Anterior cingulate cortex (tissue), 58 donors: ENCODE measurements around the gene PON3.
A peak's percentile ranks its signal among the peaks of the same experiment; 100 is the strongest.

Experiments used
- DNase-seq, 58 donors: peaks; one replicate each; lab custom pipeline; 2025; lab: John Stamatoyannopoulos, UW

PON3 gene

GRCh38 chr7:95396136-95397032 is at the start of gene PON3:
PON3 (minus strand) TSS chr7:95396375; CDS start chr7:95396350, 25 bp downstream.
- DNase-seq = peak in 1 of 58 donors; percentile 3

GRCh38 chr7:95444796-95445195 is 48.6 kb upstream of the PON3 start:
- DNase-seq = no peak

- DNase-seq = no peak
These were observed 45.1 kb upstream of the PON3 start for GRCh38 chr7:95441042-95441823.

GRCh38 chr7:95440394-95441038 is 44.3 kb upstream of the PON3 start:
- no peak for DNase-seq

- no peak for DNase-seq
These were observed 40.2 kb upstream of the PON3 start for GRCh38 chr7:95436407-95436806.

GRCh38 chr7:95435422-95435780 is 39.2 kb upstream of the PON3 start:
- DNase-seq = peak in 3 of 58 donors; percentile 0 to 18 (median 1)

GRCh38 chr7:95434557-95435421 is 38.6 kb upstream of the PON3 start, which contains the start of gene PON2:
PON2 (minus strand) TSS chr7:95435028; CDS start chr7:95434951, 77 bp downstream.
- DNase-seq = peak in 57 of 58 donors; percentile 6 to 85 (median 62)

GRCh38 chr7:95433952-95434556 is 37.9 kb upstream of the PON3 start:
- no peak for DNase-seq

- DNase-seq = no peak
These were observed 37.0 kb upstream of the PON3 start for GRCh38 chr7:95433129-95433528.

- DNase-seq = no peak
These were observed 36.4 kb upstream of the PON3 start for GRCh38 chr7:95432606-95433005.

GRCh38 chr7:95430864-95431263 is 34.7 kb upstream of the PON3 start:
- no peak for DNase-seq

- DNase-seq = no peak
These were observed 33.2 kb upstream of the PON3 start for GRCh38 chr7:95429241-95429990.

GRCh38 chr7:95427914-95428516 is 31.8 kb upstream of the PON3 start:
- DNase-seq = no peak

- DNase-seq = peak in 41 of 58 donors; percentile 2 to 78 (median 24)
These were observed 31.0 kb upstream of the PON3 start for GRCh38 chr7:95427166-95427565.

- no peak for DNase-seq
These were observed 29.5 kb upstream of the PON3 start for GRCh38 chr7:95425694-95426093.

- no peak for DNase-seq
These were observed 28.5 kb upstream of the PON3 start for GRCh38 chr7:95424716-95425115.

GRCh38 chr7:95421847-95422444 is 25.8 kb upstream of the PON3 start:
- DNase-seq = no peak
